K562 (cell line): ENCODE data around the gene AIFM3. TPM values are rescaled to one million over a fixed set of nuclear protein-coding genes. Genes with fewer than 3 reads are reported as not detected.

Source experiments
- CAMTA2 ChIP-seq: fragments of 250-450 bp; sonication (Bioruptor Pico); conservative IDR thresholded peaks from 2 replicates; pipeline ENCODE4 v1.5.1; 2022
- HDAC2 ChIP-seq: fragments of 450-650 bp; IDR thresholded peaks from 2 replicates; pipeline ENCODE4 v1.6.1; 2016; ENCODE audit warnings: mild to moderate bottlenecking
- KLF6 ChIP-seq: fragments of 250-450 bp; sonication (Bioruptor Pico); IDR thresholded peaks from 2 replicates; pipeline ENCODE4 v1.4.0; 2020; ENCODE audit warnings: mild to moderate bottlenecking, moderate library complexity, borderline replicate concordance
- NFE2 ChIP-seq: IDR thresholded peaks from 2 replicates; pipeline ENCODE4 v1.6.1; 2014; ENCODE audit warnings: antibody characterized with exemption, low read depth
- RAD21 ChIP-seq, 2 experiments: fragments of 250-450 bp in 1 of 2; fragments of 450-650 bp in 1 of 2; sonication (Bioruptor Pico) in 1 of 2; formaldehyde crosslinking in 1 of 2; IDR thresholded peaks in 1 of 2; conservative IDR thresholded peaks in 1 of 2; 2 replicates each; pipeline versions ENCODE4 v1.4.0 to v1.8.0; 2020 to 2022; ENCODE audit warnings: mild to moderate bottlenecking in 2 of 2, moderate library complexity in 1 of 2
- RBFOX2 ChIP-seq: fragments of 200-400 bp; formaldehyde crosslinking; IDR thresholded peaks from 2 replicates; pipeline ENCODE4 v1.6.1; 2017; ENCODE audit warnings: low read depth, mild to moderate bottlenecking, low read length, moderate library complexity
- SMARCE1 ChIP-seq: fragments of 450-650 bp; IDR thresholded peaks from 2 replicates; pipeline ENCODE4 v1.7.1; 2016; ENCODE audit warnings: mild to moderate bottlenecking
- TCF7L2 ChIP-seq: fragments of 150-350 bp; IDR thresholded peaks from 2 replicates; pipeline ENCODE4 v1.6.1; 2016; ENCODE audit warnings: low read depth, mild to moderate bottlenecking, low read length, moderate library complexity
- YY1 ChIP-seq, 3 experiments: IDR thresholded peaks; 2 replicates each; pipeline ENCODE4 v1.6.1; 2011; ENCODE audit warnings: low read length in 2 of 3, mild to moderate bottlenecking in 2 of 3, moderate library complexity in 2 of 3, borderline replicate concordance in 1 of 3, control low read depth in 1 of 3, low read depth in 1 of 3; ENCODE audit not compliant: insufficient read depth in 3 of 3, insufficient replicate concordance in 2 of 3, control insufficient read depth in 1 of 3, insufficient read length in 1 of 3; ENCODE audit errors: extremely low read depth in 1 of 3
- ZBED1 ChIP-seq: IDR thresholded peaks from 2 replicates; pipeline ENCODE4 v1.6.1; 2014
- ZC3H11A ChIP-seq: IDR thresholded peaks from 2 replicates; pipeline ENCODE4 v1.6.1; 2012; ENCODE audit warnings: low read depth, low read length, improper control_type of control experiment
- ZNF408 ChIP-seq: fragments of 250-450 bp; sonication (Bioruptor Pico); IDR thresholded peaks from 2 replicates; pipeline ENCODE4 v1.4.0; 2020; ENCODE audit warnings: low read depth, mild to moderate bottlenecking, moderate library complexity
- ZNF707 ChIP-seq: fragments of 250-450 bp; sonication (Bioruptor Pico); conservative IDR thresholded peaks from 2 replicates; pipeline ENCODE4 v1.8.0; 2022; ENCODE audit warnings: inconsistent platforms, mild to moderate bottlenecking, moderate library complexity
- ZZZ3 ChIP-seq: fragments of 450-650 bp; IDR thresholded peaks from 2 replicates; pipeline ENCODE4 v1.6.1; 2016; ENCODE audit warnings: antibody characterized with exemption, mild to moderate bottlenecking, moderate library complexity
- polyA plus RNA-seq, 8 experiments: library from polyadenylated mRNA; depleted of rRNA in 4 of 8; stranded (reverse) in 5 of 8; unstranded in 3 of 8; fragments of >200 nt; fragmentation: Nextera tagmentation in 2 of 8; fragmentation: Illumina TruSeq in 1 of 8; extraction: Ambion mirVana in 2 of 8; extraction: Trizol in 1 of 8; gene quantifications; 2 replicates each; pipeline versions ENCODE4 v1.2.1 to v1.2.3, GENCODE V29; 2011 to 2014; ENCODE audit warnings: inconsistent platforms in 1 of 8, missing spikeins in 1 of 8
- total RNA-seq, 7 experiments: library from RNA; depleted of rRNA in 6 of 7; stranded (reverse); fragments of >200 nt in 6 of 7; fragmentation: Illumina TruSeq in 2 of 7; extraction: Trizol in 2 of 7; gene quantifications; 2 replicates each; pipeline versions ENCODE4 v1.2.1 to v1.2.3, GENCODE V29; 2011 to 2021; ENCODE audit warnings: low replicate concordance in 1 of 7
- TF ChIP-seq, protein P1 (sequence below), 3 experiments: IDR thresholded peaks in 2 of 3; conservative IDR thresholded peaks in 1 of 3; 2 replicates each; pipeline ENCODE4 v1.5.1; 2011 to 2012; ENCODE audit warnings: low read length in 3 of 3, mild to moderate bottlenecking in 3 of 3, control low read depth in 2 of 3, improper control_type of control experiment in 1 of 3, inconsistent platforms in 1 of 3, low read depth in 1 of 3, mixed read lengths in 1 of 3, moderate library complexity in 1 of 3; ENCODE audit not compliant: insufficient read depth in 2 of 3
- TF ChIP-seq, protein P2 (sequence below): sonication (generic); formaldehyde crosslinking; IDR thresholded peaks from 2 replicates; pipeline ENCODE4 v1.8.1; 2022; ENCODE audit warnings: missing genetic modification reagents
- TF ChIP-seq, protein P3 (sequence below): fragments of 250-450 bp; sonication (Bioruptor Pico); IDR thresholded peaks from 2 replicates; pipeline ENCODE4 v1.4.0; 2020; ENCODE audit warnings: mild to moderate bottlenecking, moderate library complexity
- TF ChIP-seq, protein P4 (sequence below), 2 experiments: fragments of 450-650 bp in 1 of 2; IDR thresholded peaks; 2 replicates each; pipeline ENCODE4 v1.6.1; 2011 to 2017; ENCODE audit warnings: low read depth in 2 of 2, antibody characterized with exemption in 1 of 2, borderline replicate concordance in 1 of 2, low read length in 1 of 2, mild to moderate bottlenecking in 1 of 2, mixed read lengths in 1 of 2; ENCODE audit not compliant: control insufficient read depth in 1 of 2

The AIFM3 gene
- total and polyA plus RNA-seq, 9 of the 15 experiments (the other 6 are each of a cell fraction or from before 2014, with no cell fraction given), result 0.03 to 0.20 (median 0.07) TPM; not detected in 1

DNA sequence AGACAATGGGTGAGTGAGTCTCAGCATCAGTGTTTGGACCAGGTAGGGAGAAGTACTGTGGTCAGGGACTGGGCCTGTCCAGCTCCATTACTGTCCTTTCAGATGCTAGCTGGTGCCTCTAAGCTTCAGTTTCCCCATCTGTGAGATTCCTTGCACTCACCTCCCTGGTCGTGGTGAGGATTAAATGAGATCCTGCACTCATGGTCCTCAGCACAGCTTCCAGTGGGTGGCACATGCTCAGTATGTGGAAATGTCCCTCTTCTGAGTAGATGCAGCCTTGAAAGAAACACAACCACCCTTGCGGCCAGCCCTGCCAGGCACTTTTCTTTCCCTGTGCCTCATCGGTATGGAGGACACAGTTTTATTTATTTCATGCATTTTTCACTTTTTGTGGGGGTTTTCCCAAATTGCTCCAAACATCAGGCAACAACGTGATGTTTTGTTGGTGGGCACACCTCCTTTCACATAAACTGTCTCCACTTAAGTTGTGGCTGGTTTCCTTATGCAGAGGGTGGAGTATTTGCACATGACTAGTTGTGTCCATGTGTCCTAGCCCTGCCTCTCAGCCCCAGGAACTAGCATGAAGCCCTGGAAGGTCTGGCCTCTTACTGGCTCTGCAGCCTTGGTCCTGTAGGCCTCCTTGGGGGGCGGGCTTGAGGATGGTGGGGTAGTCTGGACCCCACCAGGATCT lies 16.2 kb downstream of the AIFM3 start (continued):
- no peak for TF ChIP-seq KLF6 (CRISPR knock-in tag)
- TF ChIP-seq CAMTA2 (CRISPR knock-in tag), result 0 out of 2 replicates have a peak, but pooled peaks have one; percentile 23
- no peak for TF ChIP-seq HDAC2
- no peak for TF ChIP-seq ZBED1
- peak in 1 of 3 experiments; percentile 8 for TF ChIP-seq YY1 (IDR thresholded peaks at IDR 0.05; ENCODE audit: borderline replicate concordance in 1 of 3, control insufficient read depth in 1 of 3, extremely low read depth in 1 of 3, insufficient read depth in 3 of 3, insufficient read length in 1 of 3, insufficient replicate concordance in 2 of 3, low read depth in 1 of 3, low read length in 2 of 3)
- 0 out of 2 replicates have a peak, but pooled peaks have one; percentile 9 for TF ChIP-seq ZNF707 (CRISPR knock-in tag)
- no peak for TF ChIP-seq TCF7L2
- peak in 1 of 2 experiments; percentile 5; a peak in 1 of 4 replicates for TF ChIP-seq RAD21 (CRISPR knock-in tag; conservative IDR thresholded peaks at IDR 0.05 in 1 of 2, IDR thresholded peaks at IDR 0.05 in 1 of 2)
- 0 out of 2 replicates have a peak, but pooled peaks have one; percentile 41 for TF ChIP-seq ZNF408 (CRISPR knock-in tag)
- TF ChIP-seq, protein P1, sequence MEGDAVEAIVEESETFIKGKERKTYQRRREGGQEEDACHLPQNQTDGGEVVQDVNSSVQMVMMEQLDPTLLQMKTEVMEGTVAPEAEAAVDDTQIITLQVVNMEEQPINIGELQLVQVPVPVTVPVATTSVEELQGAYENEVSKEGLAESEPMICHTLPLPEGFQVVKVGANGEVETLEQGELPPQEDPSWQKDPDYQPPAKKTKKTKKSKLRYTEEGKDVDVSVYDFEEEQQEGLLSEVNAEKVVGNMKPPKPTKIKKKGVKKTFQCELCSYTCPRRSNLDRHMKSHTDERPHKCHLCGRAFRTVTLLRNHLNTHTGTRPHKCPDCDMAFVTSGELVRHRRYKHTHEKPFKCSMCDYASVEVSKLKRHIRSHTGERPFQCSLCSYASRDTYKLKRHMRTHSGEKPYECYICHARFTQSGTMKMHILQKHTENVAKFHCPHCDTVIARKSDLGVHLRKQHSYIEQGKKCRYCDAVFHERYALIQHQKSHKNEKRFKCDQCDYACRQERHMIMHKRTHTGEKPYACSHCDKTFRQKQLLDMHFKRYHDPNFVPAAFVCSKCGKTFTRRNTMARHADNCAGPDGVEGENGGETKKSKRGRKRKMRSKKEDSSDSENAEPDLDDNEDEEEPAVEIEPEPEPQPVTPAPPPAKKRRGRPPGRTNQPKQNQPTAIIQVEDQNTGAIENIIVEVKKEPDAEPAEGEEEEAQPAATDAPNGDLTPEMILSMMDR (IDR thresholded peaks at IDR 0.05 in 2 of 3, conservative IDR thresholded peaks at IDR 0.05 in 1 of 3; ENCODE audit: insufficient read depth in 2 of 3, low read depth in 1 of 3, low read length in 3 of 3), result 0 out of 6 replicates have a peak, but pooled peaks of 1 of the 3 experiments have one; percentile 3
- TF ChIP-seq, protein P2, sequence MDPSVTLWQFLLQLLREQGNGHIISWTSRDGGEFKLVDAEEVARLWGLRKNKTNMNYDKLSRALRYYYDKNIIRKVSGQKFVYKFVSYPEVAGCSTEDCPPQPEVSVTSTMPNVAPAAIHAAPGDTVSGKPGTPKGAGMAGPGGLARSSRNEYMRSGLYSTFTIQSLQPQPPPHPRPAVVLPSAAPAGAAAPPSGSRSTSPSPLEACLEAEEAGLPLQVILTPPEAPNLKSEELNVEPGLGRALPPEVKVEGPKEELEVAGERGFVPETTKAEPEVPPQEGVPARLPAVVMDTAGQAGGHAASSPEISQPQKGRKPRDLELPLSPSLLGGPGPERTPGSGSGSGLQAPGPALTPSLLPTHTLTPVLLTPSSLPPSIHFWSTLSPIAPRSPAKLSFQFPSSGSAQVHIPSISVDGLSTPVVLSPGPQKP (CRISPR knock-in tag), result no peak
- TF ChIP-seq ZZZ3, result no peak
- TF ChIP-seq, protein P3, sequence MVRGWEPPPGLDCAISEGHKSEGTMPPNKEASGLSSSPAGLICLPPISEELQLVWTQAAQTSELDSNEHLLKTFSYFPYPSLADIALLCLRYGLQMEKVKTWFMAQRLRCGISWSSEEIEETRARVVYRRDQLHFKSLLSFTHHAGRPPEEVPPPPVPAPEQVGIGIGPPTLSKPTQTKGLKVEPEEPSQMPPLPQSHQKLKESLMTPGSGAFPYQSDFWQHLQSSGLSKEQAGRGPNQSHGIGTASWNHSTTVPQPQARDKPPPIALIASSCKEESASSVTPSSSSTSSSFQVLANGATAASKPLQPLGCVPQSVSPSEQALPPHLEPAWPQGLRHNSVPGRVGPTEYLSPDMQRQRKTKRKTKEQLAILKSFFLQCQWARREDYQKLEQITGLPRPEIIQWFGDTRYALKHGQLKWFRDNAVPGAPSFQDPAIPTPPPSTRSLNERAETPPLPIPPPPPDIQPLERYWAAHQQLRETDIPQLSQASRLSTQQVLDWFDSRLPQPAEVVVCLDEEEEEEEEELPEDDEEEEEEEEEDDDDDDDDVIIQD (CRISPR knock-in tag), result no peak
- TF ChIP-seq RBFOX2, result no peak
- TF ChIP-seq NFE2, result no peak
- TF ChIP-seq SMARCE1, result no peak
- TF ChIP-seq ZC3H11A, result no peak
- TF ChIP-seq, protein P4, sequence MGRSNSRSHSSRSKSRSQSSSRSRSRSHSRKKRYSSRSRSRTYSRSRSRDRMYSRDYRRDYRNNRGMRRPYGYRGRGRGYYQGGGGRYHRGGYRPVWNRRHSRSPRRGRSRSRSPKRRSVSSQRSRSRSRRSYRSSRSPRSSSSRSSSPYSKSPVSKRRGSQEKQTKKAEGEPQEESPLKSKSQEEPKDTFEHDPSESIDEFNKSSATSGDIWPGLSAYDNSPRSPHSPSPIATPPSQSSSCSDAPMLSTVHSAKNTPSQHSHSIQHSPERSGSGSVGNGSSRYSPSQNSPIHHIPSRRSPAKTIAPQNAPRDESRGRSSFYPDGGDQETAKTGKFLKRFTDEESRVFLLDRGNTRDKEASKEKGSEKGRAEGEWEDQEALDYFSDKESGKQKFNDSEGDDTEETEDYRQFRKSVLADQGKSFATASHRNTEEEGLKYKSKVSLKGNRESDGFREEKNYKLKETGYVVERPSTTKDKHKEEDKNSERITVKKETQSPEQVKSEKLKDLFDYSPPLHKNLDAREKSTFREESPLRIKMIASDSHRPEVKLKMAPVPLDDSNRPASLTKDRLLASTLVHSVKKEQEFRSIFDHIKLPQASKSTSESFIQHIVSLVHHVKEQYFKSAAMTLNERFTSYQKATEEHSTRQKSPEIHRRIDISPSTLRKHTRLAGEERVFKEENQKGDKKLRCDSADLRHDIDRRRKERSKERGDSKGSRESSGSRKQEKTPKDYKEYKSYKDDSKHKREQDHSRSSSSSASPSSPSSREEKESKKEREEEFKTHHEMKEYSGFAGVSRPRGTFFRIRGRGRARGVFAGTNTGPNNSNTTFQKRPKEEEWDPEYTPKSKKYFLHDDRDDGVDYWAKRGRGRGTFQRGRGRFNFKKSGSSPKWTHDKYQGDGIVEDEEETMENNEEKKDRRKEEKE (IDR thresholded peaks at IDR 0.05; ENCODE audit: borderline replicate concordance in 1 of 2, control insufficient read depth in 1 of 2, low read depth in 2 of 2, low read length in 1 of 2), result no peak
